GM21723 (cell line): Measurements from ENCODE around the gene RRN3.
"Not testable (repeated sequence)": the region's sequence is repeated elsewhere in the genome, so short reads cannot be mapped to it uniquely, and the experiment has no call there.

Source experiments
- ATAC-seq: cut with Tn5 transposase; IDR thresholded peaks from one replicate; pipeline ENCODE4 v1.9.1; 2021; ENCODE audit warnings: mild to moderate bottlenecking, moderate library complexity; ENCODE audit not compliant: unreplicated experiment

The RRN3 gene

DNA sequence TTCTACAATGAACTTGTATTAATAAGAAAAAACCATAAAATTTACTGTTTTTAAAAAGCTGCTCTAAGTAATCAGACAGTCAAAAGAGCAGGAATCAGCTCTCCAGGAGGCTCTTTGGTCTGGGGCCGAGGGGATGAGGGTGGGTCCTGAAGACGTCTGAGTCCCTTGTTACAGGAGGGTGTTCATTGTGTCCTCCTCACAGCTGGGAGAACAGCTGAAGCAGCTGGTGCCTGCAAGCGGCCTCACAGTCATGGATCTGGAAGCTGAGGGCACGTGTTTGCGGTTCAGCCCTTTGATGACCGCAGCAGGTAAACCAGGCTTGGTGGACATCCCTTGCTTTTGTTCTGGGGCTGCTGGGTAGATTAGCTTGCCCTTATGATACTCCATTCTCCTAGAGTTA, 64.3 kb downstream of the RRN3 start:
- not testable (repeated sequence) for ATAC-seq

DNA sequence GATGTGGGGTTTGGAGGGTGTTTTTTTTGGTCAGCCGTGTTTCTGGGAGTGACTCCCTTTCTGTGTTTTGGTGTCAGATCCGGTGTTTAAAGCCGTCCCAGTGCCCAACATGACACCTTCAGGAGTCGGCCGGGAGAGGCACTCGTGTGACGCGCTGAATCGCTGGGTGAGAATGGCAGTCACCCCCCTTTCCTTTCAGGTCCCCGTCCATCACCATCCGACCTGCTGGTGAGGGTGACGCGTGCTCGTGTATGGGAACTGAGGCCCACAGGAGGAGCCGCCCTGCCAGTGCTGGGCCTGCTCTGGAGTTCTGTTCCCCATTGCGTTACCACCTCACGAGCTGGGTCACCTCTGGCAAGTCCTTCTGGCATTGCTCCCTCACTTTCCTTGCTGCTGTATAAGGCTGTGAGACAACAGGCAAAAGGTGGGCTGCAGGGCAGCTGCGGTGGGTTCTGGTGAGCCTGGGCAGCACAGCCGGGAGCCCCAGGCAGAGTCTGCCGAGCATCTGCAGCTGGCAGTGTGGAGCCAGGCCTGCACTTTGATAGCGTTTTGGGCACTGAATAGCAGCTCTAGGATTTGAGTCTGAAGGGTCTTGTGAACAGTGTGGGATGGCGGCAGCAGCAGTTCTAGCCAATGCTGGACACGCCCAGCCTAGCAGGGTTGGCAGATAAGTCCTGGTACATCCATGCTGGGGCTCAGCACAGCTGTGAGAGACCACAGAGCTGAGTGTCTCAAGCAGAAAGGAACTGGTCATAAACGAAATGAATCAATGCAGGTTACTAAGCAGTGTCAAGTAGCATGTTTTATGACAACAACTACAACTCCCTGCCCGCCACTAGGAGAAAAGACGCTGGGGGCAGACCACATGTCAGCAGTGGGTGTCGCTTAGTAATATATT, 65.0 kb downstream of the RRN3 start:
- not testable (repeated sequence) for ATAC-seq

DNA sequence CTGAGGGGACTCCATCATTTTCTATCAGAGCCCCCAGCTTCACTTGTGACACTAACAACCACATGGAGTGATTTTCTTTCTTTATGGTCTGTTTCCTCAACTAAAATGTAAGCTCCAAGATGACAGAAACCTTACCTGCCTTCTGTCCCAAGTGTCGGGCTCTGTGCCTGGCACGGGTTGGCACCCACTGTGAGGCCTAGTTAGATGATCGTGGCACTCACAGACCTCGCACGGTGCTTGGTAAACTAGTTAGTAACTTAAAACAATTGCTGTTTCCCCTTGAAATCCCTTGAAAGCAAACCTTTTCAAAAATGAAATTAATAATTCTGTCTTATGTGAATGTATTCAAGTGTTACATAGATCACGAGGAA, 65.7 kb downstream of the RRN3 start:
- not testable (repeated sequence) for ATAC-seq

DNA sequence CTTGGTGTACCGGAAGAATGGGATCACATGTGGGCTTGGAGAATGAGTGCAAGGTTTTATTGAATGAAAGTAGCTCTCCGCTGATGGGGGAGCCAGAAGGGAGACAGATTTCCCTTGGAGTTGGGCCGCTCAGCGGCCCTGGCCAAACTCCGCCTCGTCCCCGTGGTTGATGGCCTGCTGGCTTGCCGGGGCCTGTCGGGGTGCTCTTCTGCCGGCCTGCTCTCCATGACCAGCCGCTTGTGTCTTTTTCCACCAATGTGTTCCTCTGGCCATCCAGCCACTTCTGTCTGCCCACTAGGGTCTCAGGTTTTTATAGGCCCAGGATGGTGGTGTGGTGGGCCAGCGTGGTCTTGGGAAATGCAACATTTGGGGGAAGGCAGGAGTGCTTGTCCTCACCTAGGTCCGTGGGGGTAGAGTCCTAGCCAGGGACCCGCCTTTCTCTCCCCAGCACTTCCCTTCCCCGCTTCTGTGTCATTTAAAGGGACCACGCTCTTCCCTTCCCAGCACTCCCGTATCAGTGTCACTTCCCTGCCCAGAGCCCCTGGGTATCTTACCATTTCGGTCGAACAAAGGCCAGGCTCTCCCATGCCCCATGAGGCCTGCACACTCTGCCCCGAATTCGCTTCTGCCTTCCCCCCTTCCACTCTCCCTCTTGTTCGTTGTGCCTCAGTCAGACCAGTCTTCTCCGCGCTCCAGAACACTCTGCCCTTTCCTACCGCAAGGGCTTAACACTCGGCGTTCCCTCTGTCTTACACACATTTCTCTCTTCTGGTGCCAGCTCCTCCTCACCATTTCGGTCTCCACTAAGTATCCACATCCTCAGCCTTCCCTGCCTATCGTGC, 66.3 kb downstream of the RRN3 start:
- ATAC-seq: not testable (repeated sequence)

DNA sequence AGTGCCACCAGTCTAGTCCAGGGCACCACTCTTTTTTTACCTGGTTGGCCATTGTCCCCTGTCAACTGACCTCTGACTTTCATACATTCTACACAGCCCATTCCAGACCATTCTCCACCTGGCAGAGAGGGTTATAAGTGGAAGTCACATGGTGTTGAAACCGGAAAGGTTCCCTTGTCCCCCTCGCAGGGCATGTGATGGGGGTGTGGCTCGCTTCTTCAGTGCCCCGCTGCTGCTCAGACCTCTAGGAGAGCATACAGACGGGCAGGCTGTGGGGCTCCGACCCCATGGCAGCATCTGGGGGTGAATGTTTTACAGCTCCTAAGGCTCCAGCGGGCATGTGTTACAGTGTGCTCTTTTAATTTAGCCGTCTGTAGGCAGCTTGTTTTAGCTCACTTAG, 67.0 kb downstream of the RRN3 start:
- not testable (repeated sequence) for ATAC-seq

DNA sequence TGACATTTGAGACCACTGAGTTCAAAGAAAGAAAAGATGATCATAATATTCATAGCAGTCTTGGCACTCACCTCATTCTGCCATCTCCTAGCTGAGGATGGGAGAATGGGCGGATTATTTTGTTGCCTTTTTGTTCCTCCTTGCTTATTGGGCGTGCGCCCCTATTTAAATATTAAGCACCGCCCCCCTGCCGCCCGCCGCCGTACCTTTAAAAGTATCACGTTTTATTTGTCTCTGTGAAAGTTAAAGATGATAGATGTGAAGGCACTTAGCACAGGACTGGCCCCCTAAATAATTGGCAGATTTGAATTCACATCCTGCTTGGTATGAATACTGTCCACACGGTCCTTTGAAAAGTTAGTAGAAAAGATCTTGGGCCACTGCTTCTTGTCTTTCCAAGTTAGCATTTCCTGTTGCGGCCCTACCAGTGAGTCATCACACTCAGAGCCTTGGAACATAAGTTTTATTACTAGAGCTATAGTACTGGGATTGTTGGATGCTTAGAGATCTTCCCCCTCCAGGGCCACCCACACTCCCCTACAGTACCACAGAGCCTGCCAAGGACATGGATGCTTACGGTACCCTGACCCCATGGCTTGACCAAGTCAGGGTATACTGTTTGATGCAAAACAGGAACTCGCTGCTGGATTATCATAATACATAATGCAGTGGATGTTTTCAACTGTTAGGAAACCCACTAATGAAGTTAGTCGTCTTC, 68.7 kb downstream of the RRN3 start:
- ATAC-seq: not testable (repeated sequence)

DNA sequence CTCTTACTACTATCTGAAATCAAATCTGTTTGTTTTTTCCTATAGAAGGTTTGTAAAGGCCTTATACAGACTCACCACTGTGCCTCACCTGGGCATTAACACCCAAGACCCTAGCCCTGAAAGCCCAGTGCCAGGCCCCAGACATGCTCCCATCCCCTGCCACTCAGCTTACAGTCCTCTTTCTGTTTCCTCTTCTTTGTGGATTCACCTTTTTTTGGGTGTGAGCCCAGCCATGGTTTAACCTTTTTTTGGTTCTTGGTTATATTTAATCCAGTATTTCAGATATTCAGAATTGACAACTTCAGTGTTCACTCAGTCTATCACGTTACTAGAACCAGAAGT, 69.2 kb downstream of the RRN3 start:
- not testable (repeated sequence) for ATAC-seq

DNA sequence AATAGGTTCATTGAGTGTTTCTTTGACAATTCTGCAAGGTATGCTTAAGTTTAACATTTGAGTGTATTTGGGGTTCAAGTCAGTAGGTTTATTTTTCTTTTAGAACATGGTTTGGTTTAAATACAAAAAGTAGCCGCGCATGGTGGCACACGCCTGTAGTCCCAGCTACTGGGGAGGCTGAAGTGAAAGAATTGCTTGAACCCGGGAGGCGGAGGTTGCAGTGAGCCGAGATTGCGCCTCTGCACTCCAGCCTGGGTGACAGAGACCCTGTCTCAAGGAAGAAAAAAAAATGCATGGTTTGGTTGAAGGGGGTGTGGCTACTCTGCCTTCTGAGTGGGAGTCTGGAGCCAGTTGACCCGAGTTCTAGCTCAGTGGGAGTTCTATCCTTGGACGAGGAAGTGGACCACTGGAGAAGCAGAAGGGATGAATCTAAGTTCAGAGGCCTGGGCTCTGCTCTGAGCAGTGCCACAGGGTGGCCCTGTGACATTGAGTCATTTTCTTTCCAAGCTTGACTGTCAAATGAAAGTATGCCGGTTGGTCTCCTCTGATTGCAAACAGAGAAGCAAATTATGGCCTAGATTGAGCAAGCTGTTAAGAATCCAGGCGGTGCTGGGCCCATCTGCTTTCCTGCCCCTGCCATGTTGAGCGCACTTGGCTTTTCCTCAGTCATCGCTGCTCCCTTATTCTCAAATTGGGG, 70.5 kb downstream of the RRN3 start:
- ATAC-seq: not testable (repeated sequence)

DNA sequence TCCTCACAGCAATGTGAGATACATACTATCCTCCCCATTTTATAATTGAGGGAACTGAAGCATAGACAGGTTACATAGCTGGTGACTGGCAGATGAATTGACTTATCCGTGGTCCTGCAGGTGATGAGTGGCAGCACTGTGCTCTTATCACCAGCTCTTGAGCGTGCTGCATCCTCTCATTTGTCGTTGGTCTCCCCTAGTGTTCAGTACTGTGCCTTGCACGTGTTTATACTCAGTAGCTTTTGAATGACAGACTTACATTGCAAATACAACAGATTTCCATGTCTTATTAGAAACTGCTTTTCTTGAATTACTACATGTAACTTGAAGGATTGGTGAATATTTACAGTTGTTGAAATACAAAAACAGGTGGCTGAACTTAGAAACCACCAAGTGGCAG, 71.9 kb downstream of the RRN3 start:
- ATAC-seq: peak; percentile 75

DNA sequence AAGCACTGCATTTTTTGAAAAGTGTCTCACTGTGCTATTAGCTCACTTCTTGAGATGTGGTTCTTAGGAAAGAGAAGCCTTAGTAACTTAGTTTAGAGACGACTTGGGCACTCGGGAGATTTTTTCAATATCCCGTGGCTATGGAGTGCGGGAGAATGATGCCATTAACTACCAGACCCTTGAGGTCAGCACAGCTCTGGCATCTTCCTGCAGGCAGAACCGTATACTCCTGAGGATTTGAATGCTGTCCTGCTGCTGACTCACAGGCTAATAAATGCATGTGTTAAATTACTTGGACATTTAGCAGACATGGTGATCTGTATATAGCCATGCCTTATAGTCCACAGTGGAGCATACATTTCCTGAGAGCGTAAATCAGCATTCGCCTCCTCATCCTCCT, 72.6 kb downstream of the RRN3 start:
- ATAC-seq: not testable (repeated sequence)

DNA sequence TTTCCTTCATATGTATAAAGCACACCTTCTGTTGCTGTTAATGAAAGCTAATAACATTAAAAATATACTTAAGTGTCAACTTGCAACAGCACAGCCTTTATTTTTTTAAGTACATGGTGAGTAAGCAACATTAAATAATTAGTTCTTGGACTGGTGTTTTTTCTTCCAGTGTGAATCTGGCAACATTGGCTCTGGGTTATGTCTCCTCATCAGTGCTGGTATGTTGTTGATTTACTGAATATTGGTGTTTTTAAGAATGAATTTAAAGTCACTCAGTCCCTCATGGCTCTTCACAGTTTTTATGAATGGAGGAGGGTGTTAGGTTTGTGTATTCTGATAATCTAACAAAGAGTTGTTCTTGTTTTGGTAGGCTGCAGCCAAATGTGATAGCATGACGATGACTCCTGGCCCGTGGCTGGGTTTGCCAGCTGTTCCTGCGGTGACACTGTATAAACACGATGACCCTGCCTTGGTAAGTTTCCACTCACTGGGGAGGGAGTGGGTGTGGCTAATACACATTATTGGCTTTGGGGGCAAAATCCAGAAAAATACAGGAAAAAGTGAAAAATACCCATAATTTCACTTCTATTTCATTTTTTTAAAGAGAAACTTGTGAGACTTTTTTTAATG, 77.0 kb downstream of the RRN3 start:
- not testable (repeated sequence) for ATAC-seq

DNA sequence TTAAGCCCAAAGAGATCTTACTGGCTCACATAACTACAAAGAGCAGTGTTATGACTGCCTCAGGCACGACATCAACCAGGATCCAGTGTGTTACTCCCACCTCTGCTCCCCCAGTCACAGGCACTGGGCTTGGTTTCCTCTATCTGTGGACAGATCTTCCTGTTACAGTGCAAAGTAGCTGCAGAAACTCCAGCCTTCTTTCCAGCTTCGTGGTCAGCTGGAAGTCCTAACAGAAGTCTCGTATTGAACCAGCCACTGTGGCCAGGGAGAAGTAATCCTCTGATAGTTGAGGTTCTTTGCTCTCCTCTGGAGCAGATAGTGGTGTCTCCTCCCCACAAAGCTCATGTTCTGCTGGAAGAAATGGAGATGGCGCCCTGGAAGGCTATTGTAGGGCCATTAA, 77.7 kb downstream of the RRN3 start:
- not testable (repeated sequence) for ATAC-seq

DNA sequence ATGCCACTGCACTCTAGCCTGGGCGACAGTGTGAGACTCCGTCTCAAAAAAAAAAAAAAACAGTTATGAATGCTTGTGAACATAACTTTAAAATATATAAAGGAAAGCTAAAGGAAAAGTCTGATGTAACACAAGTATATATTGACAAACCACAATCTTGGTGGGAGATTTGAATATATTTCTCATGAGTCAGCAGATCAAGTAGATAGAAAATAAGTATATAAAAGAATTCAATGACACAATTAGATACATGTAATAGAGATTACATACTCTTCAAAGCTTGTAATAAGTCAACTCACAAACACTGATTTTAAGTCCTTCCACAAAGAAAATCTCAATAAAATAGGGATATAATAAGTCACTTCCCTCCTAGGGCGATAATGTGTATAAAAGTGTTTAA, 78.4 kb downstream of the RRN3 start:
- ATAC-seq: not testable (repeated sequence)

DNA sequence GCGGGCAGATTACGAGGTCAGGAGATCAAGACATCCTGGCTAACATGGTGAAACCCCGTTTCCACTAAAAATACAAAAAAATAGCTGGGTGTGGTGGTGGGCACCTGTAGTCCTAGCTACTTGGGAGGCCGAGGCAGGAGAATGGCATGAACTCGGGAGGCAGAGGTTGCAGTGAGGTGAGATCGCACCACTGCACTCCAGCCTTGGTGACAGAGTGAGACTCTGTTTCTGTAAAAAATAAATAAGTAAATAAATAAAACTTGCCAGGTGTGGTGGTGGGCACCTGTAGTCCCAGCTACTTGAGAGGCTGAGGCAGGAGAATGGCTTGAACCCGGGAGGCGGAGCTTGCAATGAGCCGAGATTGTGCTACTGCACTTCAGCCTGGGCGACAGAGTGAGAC, 81.1 kb downstream of the RRN3 start:
- not testable (repeated sequence) for ATAC-seq
